HK-2 (cell line): ENCODE data around the gene GABBR1.

Source experiments
- DNase-seq: peaks from one replicate; pipeline ENCODE4 v3.0.0-alpha.2; 2018; ENCODE audit not compliant: unreplicated experiment

Gene GABBR1

GRCh38 chr6:29566856-29567255 lies 66.1 kb downstream of the GABBR1 start:
- no peak for DNase-seq

GRCh38 chr6:29564875-29565274 lies 68.1 kb downstream of the GABBR1 start:
- DNase-seq = no peak

GRCh38 chr6:29563435-29563965 lies 69.5 kb downstream of the GABBR1 start:
- no peak for DNase-seq

- DNase-seq = no peak
Observed at GRCh38 chr6:29561606-29562181, 71.3 kb downstream of the GABBR1 start.

- no peak for DNase-seq
Observed at GRCh38 chr6:29561091-29561490, 71.9 kb downstream of the GABBR1 start.

- no peak for DNase-seq
Observed at GRCh38 chr6:29559524-29560287, 73.3 kb downstream of the GABBR1 start, which contains the start of gene UBD. Gene UBD, minus strand, starts transcription at chr6:29559732. Its CDS starts 31 bp downstream, at chr6:29559701.

- DNase-seq = no peak
Observed at GRCh38 chr6:29558439-29559079, 74.4 kb downstream of the GABBR1 start.

- no peak for DNase-seq
Observed at GRCh38 chr6:29557320-29557719, 75.7 kb downstream of the GABBR1 start.

GRCh38 chr6:29554764-29555163 lies 78.2 kb downstream of the GABBR1 start:
- no peak for DNase-seq

- no peak for DNase-seq
Observed at GRCh38 chr6:29553268-29554057, 79.5 kb downstream of the GABBR1 start.

GRCh38 chr6:29552512-29553051 lies 80.4 kb downstream of the GABBR1 start:
- no peak for DNase-seq

GRCh38 chr6:29547573-29547972 lies 85.4 kb downstream of the GABBR1 start:
- no peak for DNase-seq

GRCh38 chr6:29537714-29538403 lies 95.1 kb downstream of the GABBR1 start:
- no peak for DNase-seq

GRCh38 chr6:29532320-29532951 lies 100.5 kb downstream of the GABBR1 start:
- DNase-seq = no peak

GRCh38 chr6:29531668-29532067 lies 101.3 kb downstream of the GABBR1 start:
- no peak for DNase-seq

- no peak for DNase-seq
Observed at GRCh38 chr6:29530671-29531310, 102.2 kb downstream of the GABBR1 start.

GRCh38 chr6:29529956-29530355 lies 103.0 kb downstream of the GABBR1 start:
- no peak for DNase-seq

- no peak for DNase-seq
Observed at GRCh38 chr6:29528988-29529560, 103.9 kb downstream of the GABBR1 start.

- no peak for DNase-seq
Observed at GRCh38 chr6:29528300-29528931, 104.6 kb downstream of the GABBR1 start.
